Measurements from ENCODE around the gene EXOC3L1. TPM values are rescaled to one million over a fixed set of nuclear protein-coding genes. Genes with fewer than 3 reads are reported as not detected.

Gene EXOC3L1
- total RNA-seq, 1 experiment from 2014 or later, result not detected

DNA sequence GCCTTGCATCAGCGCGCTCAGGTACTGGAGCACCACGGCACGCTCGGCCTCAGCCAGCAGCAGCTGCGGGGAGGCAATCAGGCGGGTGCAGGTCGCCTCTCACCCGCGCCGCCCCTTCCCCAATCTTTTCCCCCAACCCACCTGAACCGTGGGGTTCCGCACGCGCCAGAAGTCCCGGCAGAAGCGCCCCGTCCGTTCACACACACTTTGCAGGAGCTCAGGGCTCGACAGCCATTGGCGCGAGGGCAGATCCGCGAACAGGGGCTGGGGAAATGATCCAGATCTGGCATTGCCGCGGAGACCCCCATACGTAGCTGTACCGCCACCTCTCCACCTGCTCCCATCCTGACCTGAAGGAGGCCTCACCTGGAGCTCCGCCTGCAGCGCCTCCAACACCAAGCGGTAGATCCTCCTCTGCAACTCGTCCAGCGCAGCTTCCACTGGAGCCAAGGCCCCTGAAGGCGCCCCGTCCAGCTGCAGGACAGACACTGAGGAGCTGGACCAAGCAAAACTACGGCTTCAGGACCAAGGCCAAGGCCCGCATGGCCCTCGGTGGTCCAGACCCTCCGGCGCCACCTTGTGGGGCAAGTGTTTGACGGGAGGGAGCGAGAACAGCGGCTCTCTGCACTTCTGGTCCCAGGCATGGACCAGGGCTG, 4.8 kb downstream of the EXOC3L1 start:
- ChIA-PET POLR2A (ENCODE audit: unreplicated experiment) (interaction anchor here (1.0 kb wide), 1 partner anchor 41 kb away, joined by 3 read pairs; no protein-coding TSS in a partner anchor), CTCF (interaction anchor here (0.6 to 1.5 kb wide), 6 partner anchors 11 to 167 kb away, joined by 3 to 8 read pairs (median 4); partner anchors contain the start of genes FBXL8 and TRADD)
- Histone ChIP-seq H3K27me3 (ENCODE audit: low read length) (no peaks in the 10 kb centered on the region), H3K4me1 (ENCODE audit: insufficient read depth, low read length) (peaks cover 39% of the 10 kb centered on the region), H3K9ac (ENCODE audit: low read length) (no peak overlapping the region), H4K20me1 (ENCODE audit: low read length) (no peaks in the 10 kb centered on the region), H3K4me2 (ENCODE audit: low read length) (peak overlapping the region; percentile 89), H3K4me3 (ENCODE audit: low read length) (peak overlapping the region; percentile 79), H3F3A (ENCODE audit: low read length, unreplicated experiment) (no peaks in the 10 kb centered on the region), H3K9me3 (ENCODE audit: low read length) (no peaks in the 10 kb centered on the region), H3K36me3 (ENCODE audit: low read depth, low read length) (no peaks in the 10 kb centered on the region), H3K9me2 (replicated peaks; ENCODE audit: low read length) (no peaks in the 10 kb centered on the region), H3K27ac (ENCODE audit: low read length) (no peak overlapping the region), H2AFZ (ENCODE audit: low read length) (no peak overlapping the region), H3K79me2 (ENCODE audit: low read length) (peaks cover 26% of the 10 kb centered on the region)
- peak; percentile 85 for DNase-seq
- intact Hi-C loops (cut with micrococcal nuclease), result loop anchor here (1.0 kb wide), 1 partner anchor 231 kb away; no protein-coding TSS in a partner anchor
- BruUV-seq (replicated peaks), result TSS peak; percentile 26
- peak; percentile 24 for ATAC-seq
- TF ChIP-seq EZH2phosphoT487 (IDR thresholded peaks at IDR 0.05; ENCODE audit: borderline replicate concordance, low read length), result no peak
- TF ChIP-seq, protein P1, sequence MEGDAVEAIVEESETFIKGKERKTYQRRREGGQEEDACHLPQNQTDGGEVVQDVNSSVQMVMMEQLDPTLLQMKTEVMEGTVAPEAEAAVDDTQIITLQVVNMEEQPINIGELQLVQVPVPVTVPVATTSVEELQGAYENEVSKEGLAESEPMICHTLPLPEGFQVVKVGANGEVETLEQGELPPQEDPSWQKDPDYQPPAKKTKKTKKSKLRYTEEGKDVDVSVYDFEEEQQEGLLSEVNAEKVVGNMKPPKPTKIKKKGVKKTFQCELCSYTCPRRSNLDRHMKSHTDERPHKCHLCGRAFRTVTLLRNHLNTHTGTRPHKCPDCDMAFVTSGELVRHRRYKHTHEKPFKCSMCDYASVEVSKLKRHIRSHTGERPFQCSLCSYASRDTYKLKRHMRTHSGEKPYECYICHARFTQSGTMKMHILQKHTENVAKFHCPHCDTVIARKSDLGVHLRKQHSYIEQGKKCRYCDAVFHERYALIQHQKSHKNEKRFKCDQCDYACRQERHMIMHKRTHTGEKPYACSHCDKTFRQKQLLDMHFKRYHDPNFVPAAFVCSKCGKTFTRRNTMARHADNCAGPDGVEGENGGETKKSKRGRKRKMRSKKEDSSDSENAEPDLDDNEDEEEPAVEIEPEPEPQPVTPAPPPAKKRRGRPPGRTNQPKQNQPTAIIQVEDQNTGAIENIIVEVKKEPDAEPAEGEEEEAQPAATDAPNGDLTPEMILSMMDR (conservative IDR thresholded peaks at IDR 0.05; ENCODE audit: low read depth, low read length), result peak; percentile 78

DNA sequence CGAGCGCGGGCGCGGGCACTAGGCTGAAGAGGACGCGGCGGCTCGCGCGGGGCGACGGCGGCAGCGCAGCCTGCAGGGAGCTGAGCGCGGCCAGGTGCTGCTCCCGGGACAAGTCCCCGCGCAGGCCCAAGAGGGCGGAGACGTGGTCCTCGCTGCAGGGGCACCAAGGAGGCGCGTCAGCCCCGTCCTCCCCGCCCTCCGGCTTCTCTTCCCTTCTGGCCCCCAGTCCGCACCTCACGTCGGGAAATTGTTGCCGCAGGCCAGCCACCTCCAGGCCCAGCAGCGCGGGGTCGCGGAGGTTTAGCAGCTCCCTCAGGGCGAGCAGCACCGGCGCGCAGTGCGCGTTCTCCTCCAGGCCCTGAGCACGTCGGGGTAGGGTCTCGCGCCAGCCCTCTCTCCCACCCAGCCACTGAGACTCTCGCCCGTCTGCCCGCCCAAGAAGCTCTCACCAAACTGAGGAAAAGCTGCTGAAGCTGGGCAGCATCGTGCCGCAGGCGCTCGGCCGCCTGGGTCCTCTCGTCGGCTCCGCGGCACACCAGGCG, 5.4 kb downstream of the EXOC3L1 start:
- Histone ChIP-seq H3K36me3 (ENCODE audit: low read depth, low read length) (no peaks in the 10 kb centered on the region), H3K4me1 (ENCODE audit: insufficient read depth, low read length) (peaks cover 39% of the 10 kb centered on the region), H3K4me2 (ENCODE audit: low read length) (peak overlapping the region; percentile 89), H3K9me2 (replicated peaks; ENCODE audit: low read length) (no peaks in the 10 kb centered on the region), H3K4me3 (ENCODE audit: low read length) (peak overlapping the region; percentile 79), H3K27me3 (ENCODE audit: low read length) (no peaks in the 10 kb centered on the region), H3K27ac (ENCODE audit: low read length) (peak overlapping the region; percentile 85), H3K9ac (ENCODE audit: low read length) (peak overlapping the region; percentile 91), H3K79me2 (ENCODE audit: low read length) (peaks cover 26% of the 10 kb centered on the region), H3K9me3 (ENCODE audit: low read length) (no peaks in the 10 kb centered on the region), H4K20me1 (ENCODE audit: low read length) (no peaks in the 10 kb centered on the region), H2AFZ (ENCODE audit: low read length) (peak overlapping the region; percentile 90), H3F3A (ENCODE audit: low read length, unreplicated experiment) (no peaks in the 10 kb centered on the region)
- DNase-seq (no peak), ATAC-seq (peak; percentile 13)
- BruUV-seq (replicated peaks), result no TSS peak
- ChIA-PET POLR2A (ENCODE audit: unreplicated experiment) (interaction anchor here (1.0 kb wide), 1 partner anchor 42 kb away, joined by 3 read pairs; no protein-coding TSS in a partner anchor), CTCF (interaction anchor here (0.6 to 1.5 kb wide), 6 partner anchors 11 to 167 kb away, joined by 3 to 8 read pairs (median 4); partner anchors contain the start of genes FBXL8 and TRADD)
- intact Hi-C loops (cut with micrococcal nuclease), result no loop called here
- TF ChIP-seq EZH2 (IDR thresholded peaks at IDR 0.05; ENCODE audit: low read length, unreplicated experiment) (no peak), EZH2phosphoT487 (IDR thresholded peaks at IDR 0.05; ENCODE audit: borderline replicate concordance, low read length) (no peak)
- TF ChIP-seq, protein P1 (conservative IDR thresholded peaks at IDR 0.05; ENCODE audit: low read depth, low read length), result no peak
